HepG2 (cell line): ENCODE data around the gene PCSK6. TPM values are rescaled to one million over a fixed set of nuclear protein-coding genes. Genes with fewer than 3 reads are reported as not detected.

Experiments used
- ATAC-seq: fragments of 200-7000 bp; cut with Tn5 transposase; 3 replicates; pipeline ENCODE4 v1.9.1; 2020; ENCODE audit warnings: mild to moderate bottlenecking, moderate library complexity
- BruUV-seq: library from RNA; stranded (reverse); fragments of 400-500 nt; replicated peaks from 2 replicates; lab custom pipeline; 2021; lab: Mats Ljungman, UMichigan
- CTCF ChIA-PET: fragments of 300-600 bp; formaldehyde crosslinking; extraction: SDS; loops from one replicate; lab custom pipeline; 2021; ENCODE audit warnings: low total read pairs, inconsistent platforms, low intra/inter-chr PET ratio; lab: Yijun Ruan, JAX
- POLR2A ChIA-PET: fragments of 350-600 bp; sonication (Branson Sonifier 250); formaldehyde crosslinking; loops from one replicate; lab custom pipeline; 2020; ENCODE audit warnings: antibody characterized with exemption, inconsistent platforms; lab: Yijun Ruan, JAX
- DNase-seq: peaks from one replicate; pipeline ENCODE4 v3.0.0-alpha.2; 2015; ENCODE audit warnings: low spot score
- FAIRE-seq: peaks from 3 replicates; lab custom pipeline; 2011; peaks lifted over from hg19 to GRCh38; lab: Jason Lieb, UNC
- H2AFZ ChIP-seq: one replicate; pipeline ENCODE4 v1.6.1; 2011; ENCODE audit warnings: low read length, inconsistent platforms
- H3K27ac ChIP-seq: fragments of 300-600 bp; 3 replicates; pipeline ENCODE4 v1.8.0; 2011; ENCODE audit warnings: mixed run types, mild to moderate bottlenecking, mixed read lengths, low read length, inconsistent platforms; ENCODE audit not compliant: insufficient read depth; ENCODE audit errors: extremely low read length
- H3K27me3 ChIP-seq, 2 experiments: fragments of 200-600 bp in 1 of 2; 2 replicates in 1 of 2; 3 replicates in 1 of 2; pipeline versions ENCODE4 v1.6.0 to v1.8.0; 2011; ENCODE audit warnings: low read length in 2 of 2, mild to moderate bottlenecking in 2 of 2, moderate library complexity in 2 of 2, inconsistent platforms in 1 of 2; ENCODE audit not compliant: insufficient read depth in 2 of 2, control insufficient read depth in 1 of 2
- H3K36me3 ChIP-seq, 2 experiments: fragments of 200-600 bp in 1 of 2; replicated peaks in 1 of 2; 2 replicates in 1 of 2; 3 replicates in 1 of 2; pipeline versions ENCODE4 v1.5.1 to v1.8.0; 2011; ENCODE audit warnings: low read length in 2 of 2, inconsistent platforms in 1 of 2; ENCODE audit not compliant: insufficient read depth in 2 of 2, control insufficient read depth in 1 of 2
- H3K4me1 ChIP-seq: 2 replicates; pipeline ENCODE4 v1.5.1; 2012; ENCODE audit warnings: low read length, inconsistent platforms; ENCODE audit not compliant: insufficient read depth
- H3K4me2 ChIP-seq: 2 replicates; pipeline ENCODE4 v1.6.0; 2011; ENCODE audit warnings: low read depth, low read length, inconsistent platforms
- H3K4me3 ChIP-seq, 3 experiments: fragments of 200-600 bp in 1 of 3; sonication (generic), shearing (Covaris generic) in 1 of 3; replicated peaks in 1 of 3; 2 replicates each; pipeline ENCODE4 v1.5.1; 2011 to 2016; ENCODE audit warnings: low read length in 3 of 3, inconsistent platforms in 2 of 3, low read depth in 2 of 3, mild to moderate bottlenecking in 2 of 3, control low read depth in 1 of 3, mixed read lengths in 1 of 3; ENCODE audit not compliant: insufficient read depth in 1 of 3
- H3K79me2 ChIP-seq: one replicate; pipeline ENCODE4 v1.6.1; 2011; ENCODE audit warnings: low read length, inconsistent platforms; ENCODE audit not compliant: insufficient read depth
- H3K9ac ChIP-seq: 2 replicates; pipeline ENCODE4 v1.6.0; 2011; ENCODE audit warnings: mild to moderate bottlenecking, low read depth, low read length, inconsistent platforms; ENCODE audit not compliant: insufficient read depth
- H3K9me3 ChIP-seq: 2 replicates; pipeline ENCODE4 v1.5.1; 2012; ENCODE audit warnings: mild to moderate bottlenecking, low read length
- H4K20me1 ChIP-seq: 2 replicates; pipeline ENCODE4 v1.6.0; 2011; ENCODE audit warnings: inconsistent platforms, mild to moderate bottlenecking, low read length, moderate library complexity; ENCODE audit not compliant: insufficient read depth
- CBFB ChIP-seq: sonication (generic); formaldehyde crosslinking; IDR thresholded peaks from 2 replicates; pipeline ENCODE4 v1.4.0; 2020; ENCODE audit warnings: missing genetic modification reagents
- NCOA2 ChIP-seq: sonication (generic); formaldehyde crosslinking; IDR thresholded peaks from 2 replicates; pipeline ENCODE4 v1.8.0; 2022; ENCODE audit warnings: inconsistent platforms
- NFATC3 ChIP-seq: sonication (generic); formaldehyde crosslinking; IDR thresholded peaks from 2 replicates; pipeline ENCODE4 v1.5.1; 2020; ENCODE audit warnings: mild to moderate bottlenecking, missing genetic modification reagents
- POGZ ChIP-seq: sonication (generic); formaldehyde crosslinking; IDR thresholded peaks from 2 replicates; pipeline ENCODE4 v1.4.0; 2020; ENCODE audit warnings: mild to moderate bottlenecking, missing genetic modification reagents
- ZMYM4 ChIP-seq: sonication (generic); formaldehyde crosslinking; IDR thresholded peaks from 2 replicates; pipeline ENCODE4 v1.8.1; 2023; ENCODE audit warnings: mild to moderate bottlenecking, missing genetic modification reagents
- ZNF317 ChIP-seq: sonication (generic); formaldehyde crosslinking; IDR thresholded peaks from 2 replicates; pipeline ENCODE4 v1.5.0; 2020; ENCODE audit warnings: mild to moderate bottlenecking, missing genetic modification reagents
- ZNF768 ChIP-seq: sonication (generic); formaldehyde crosslinking; IDR thresholded peaks from 2 replicates; pipeline ENCODE4 v1.4.0; 2020; ENCODE audit warnings: missing genetic modification reagents
- WGBS: methylation state at CpG from one replicate; pipeline ENCODE4 v1.1.6; 2017; ENCODE audit warnings: low lambda C conversion rate; 5-methylcytosine and 5-hydroxymethylcytosine counted together
- in situ Hi-C: cut with HindIII; loops from 2 replicates; pipeline ENCODE4 v1.10.0; 2017; ENCODE audit warnings: low pct_unique_long_range_greater_than_20kb; ENCODE audit not compliant: extremely low pct_ligation_motif_present
- intact Hi-C: fragments of 100-400 bp; cut with micrococcal nuclease; formaldehyde crosslinking; loops from one replicate; pipeline ENCODE4 v1.10.0; 2022; ENCODE audit not compliant: unreplicated experiment
- polyA plus RNA-seq, 8 experiments: library from polyadenylated mRNA; depleted of rRNA in 3 of 8; stranded (reverse) in 7 of 8; unstranded in 1 of 8; fragments of >200 nt; fragmentation: Illumina TruSeq in 4 of 8; extraction: Trizol in 4 of 8; gene quantifications; 2 replicates each; pipeline versions ENCODE4 v1.2.1 to v1.2.3, GENCODE V29; 2011 to 2016; ENCODE audit warnings: low read depth in 4 of 8, missing spikeins in 1 of 8, mixed read lengths in 1 of 8; ENCODE audit not compliant: insufficient read depth in 1 of 8
- total RNA-seq, 5 experiments: library from RNA; depleted of rRNA; stranded (reverse); fragments of >200 nt; fragmentation: Illumina TruSeq; extraction: Trizol; gene quantifications; 2 replicates each; pipeline ENCODE4 v1.2.3, GENCODE V29; 2016; ENCODE audit warnings: low read depth in 1 of 5

PCSK6 gene
- total and polyA plus RNA-seq, 2 of the 13 experiments (the other 11 are each of a cell fraction or from before 2014, with no cell fraction given): 56.5 to 155 TPM

DNA sequence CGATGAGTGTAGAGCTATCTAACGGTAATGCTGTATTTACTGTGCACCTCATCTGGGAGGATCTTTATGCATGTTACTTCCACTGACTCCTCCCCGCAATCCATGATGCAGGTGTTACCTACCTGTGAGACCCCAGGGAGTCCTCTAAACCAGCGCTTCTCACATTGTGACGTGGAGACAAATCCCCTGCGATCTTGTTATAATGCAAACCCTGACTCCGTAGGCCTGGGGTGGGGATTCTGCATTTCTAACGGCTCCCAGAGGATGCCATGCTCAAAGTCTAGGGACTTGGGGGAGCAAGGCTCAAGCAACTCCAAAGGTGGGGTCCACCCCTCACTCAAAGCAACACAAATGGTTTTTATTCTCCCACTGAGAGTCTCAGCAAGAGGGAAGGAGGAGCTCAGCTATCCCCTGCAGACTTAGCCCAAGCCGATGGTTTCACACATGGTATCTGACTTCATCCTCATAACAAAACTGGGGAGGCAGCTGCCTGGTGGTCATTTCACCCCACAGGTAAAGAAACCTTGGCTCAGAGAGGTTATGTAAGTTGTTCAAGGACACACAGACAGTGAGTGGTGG, 63.6 kb downstream of the PCSK6 start:
- 99% methylated on average over 9 of the region's 9 CpGs for WGBS
- ATAC-seq: no peak
- no TSS peak for BruUV-seq
- no peak overlapping the region for H3K27ac ChIP-seq
- no peak overlapping the region for H3K4me3 ChIP-seq
- in situ Hi-C loops (no loop called here), intact Hi-C loops (no loop called here)
- no peaks in the 10 kb centered on the region for H3K9me3 ChIP-seq
- no peaks in the 10 kb centered on the region for H3K4me1 ChIP-seq
- H3K79me2 ChIP-seq: no peaks in the 10 kb centered on the region
- no peak overlapping the region for H3K9ac ChIP-seq
- peaks cover 30 to 71% of the 10 kb centered on the region in 2 experiments for H3K36me3 ChIP-seq
- no peak for FAIRE-seq
- CTCF ChIA-PET: no interaction called here
- no peak overlapping the region for H3K4me2 ChIP-seq
- H4K20me1 ChIP-seq: no peaks in the 10 kb centered on the region
- POLR2A ChIA-PET: interaction anchor here (0.9 kb wide), 1 partner anchor 11 kb away, joined by 3 read pairs; no protein-coding TSS in a partner anchor
- no peaks in the 10 kb centered on the region for H3K27me3 ChIP-seq
- TF ChIP-seq NCOA2 (CRISPR knock-in tag) (no peak), ZNF768 (CRISPR knock-in tag) (peak; percentile 16; the same call in 1 of the 2 replicates), ZMYM4 (CRISPR knock-in tag) (no peak), CBFB (CRISPR knock-in tag) (no peak), NFATC3 (CRISPR knock-in tag) (no peak)
- no peak for DNase-seq
- no peak overlapping the region for H2AFZ ChIP-seq

GRCh38 chr15:101424984-101425383, 64.5 kb downstream of the PCSK6 start:
- ATAC-seq: no peak; the same call in 2 of the 3 replicates
- CTCF ChIA-PET: no interaction called here

More at GRCh38 chr15:101424984-101425383, 64.5 kb downstream of the PCSK6 start:
- Histone ChIP-seq H3K36me3 (peaks cover 28 to 64% of the 10 kb centered on the region in 2 experiments; a peak in 4 of 5 replicates), H3K4me1 (no peaks in the 10 kb centered on the region), H3K9ac (no peak overlapping the region), H4K20me1 (no peaks in the 10 kb centered on the region), H3K9me3 (no peaks in the 10 kb centered on the region), H3K27me3 (no peaks in the 10 kb centered on the region), H3K27ac (no peak overlapping the region), H3K4me3 (no peak overlapping the region), H3K79me2 (no peaks in the 10 kb centered on the region), H2AFZ (no peak overlapping the region), H3K4me2 (no peak overlapping the region)
- TF ChIP-seq POGZ (CRISPR knock-in tag): no peak
- TF ChIP-seq ZNF317 (CRISPR knock-in tag): no peak
- WGBS: 100% methylated on average over 6 of the region's 7 CpGs
- in situ Hi-C loops: no loop called here
- POLR2A ChIA-PET: no interaction called here
- no peak for DNase-seq
- intact Hi-C loops: no loop called here
- FAIRE-seq: no peak
- BruUV-seq: TSS peak; percentile 27
